Choroid plexus epithelial cell (primary cell): ENCODE measurements around the gene IFT122.

Experiments used
- DNase-seq: peaks from one replicate; pipeline ENCODE4 v3.0.0-alpha.2; 2010; ENCODE audit warnings: low read depth
- H3K4me3 ChIP-seq: 2 replicates; pipeline ENCODE4 v1.5.1; 2011; ENCODE audit warnings: low read depth, mild to moderate bottlenecking, control low read depth, low read length, moderate library complexity
- TF ChIP-seq, protein P1 (sequence below): conservative IDR thresholded peaks from 2 replicates; pipeline ENCODE4 v1.5.1; 2011; ENCODE audit warnings: low read depth, mild to moderate bottlenecking, control low read depth, inconsistent platforms, low read length, moderate library complexity

Gene IFT122

DNA sequence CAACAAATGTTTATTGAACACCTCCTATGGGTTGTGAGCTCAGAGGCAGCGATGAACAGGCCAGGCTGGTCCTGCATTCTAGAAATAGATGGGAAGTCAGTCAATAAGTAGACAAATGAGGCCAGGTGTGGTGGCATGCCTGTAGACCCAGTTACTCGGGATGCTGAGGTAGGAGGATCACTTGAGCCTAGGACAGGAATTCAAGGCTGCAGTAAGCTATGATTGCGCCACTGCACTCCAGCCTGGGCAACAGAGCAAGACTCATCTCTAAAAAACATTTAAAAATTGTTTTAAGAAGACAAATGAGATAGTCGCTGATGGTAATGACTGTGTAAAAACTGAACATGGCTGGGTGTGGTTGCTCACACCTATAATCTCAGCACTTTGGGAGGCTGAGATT lies 84.1 kb downstream of the IFT122 start:
- TF ChIP-seq, protein P1, sequence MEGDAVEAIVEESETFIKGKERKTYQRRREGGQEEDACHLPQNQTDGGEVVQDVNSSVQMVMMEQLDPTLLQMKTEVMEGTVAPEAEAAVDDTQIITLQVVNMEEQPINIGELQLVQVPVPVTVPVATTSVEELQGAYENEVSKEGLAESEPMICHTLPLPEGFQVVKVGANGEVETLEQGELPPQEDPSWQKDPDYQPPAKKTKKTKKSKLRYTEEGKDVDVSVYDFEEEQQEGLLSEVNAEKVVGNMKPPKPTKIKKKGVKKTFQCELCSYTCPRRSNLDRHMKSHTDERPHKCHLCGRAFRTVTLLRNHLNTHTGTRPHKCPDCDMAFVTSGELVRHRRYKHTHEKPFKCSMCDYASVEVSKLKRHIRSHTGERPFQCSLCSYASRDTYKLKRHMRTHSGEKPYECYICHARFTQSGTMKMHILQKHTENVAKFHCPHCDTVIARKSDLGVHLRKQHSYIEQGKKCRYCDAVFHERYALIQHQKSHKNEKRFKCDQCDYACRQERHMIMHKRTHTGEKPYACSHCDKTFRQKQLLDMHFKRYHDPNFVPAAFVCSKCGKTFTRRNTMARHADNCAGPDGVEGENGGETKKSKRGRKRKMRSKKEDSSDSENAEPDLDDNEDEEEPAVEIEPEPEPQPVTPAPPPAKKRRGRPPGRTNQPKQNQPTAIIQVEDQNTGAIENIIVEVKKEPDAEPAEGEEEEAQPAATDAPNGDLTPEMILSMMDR, result no peak
- no peak for DNase-seq
- no peak overlapping the region for H3K4me3 ChIP-seq

DNA sequence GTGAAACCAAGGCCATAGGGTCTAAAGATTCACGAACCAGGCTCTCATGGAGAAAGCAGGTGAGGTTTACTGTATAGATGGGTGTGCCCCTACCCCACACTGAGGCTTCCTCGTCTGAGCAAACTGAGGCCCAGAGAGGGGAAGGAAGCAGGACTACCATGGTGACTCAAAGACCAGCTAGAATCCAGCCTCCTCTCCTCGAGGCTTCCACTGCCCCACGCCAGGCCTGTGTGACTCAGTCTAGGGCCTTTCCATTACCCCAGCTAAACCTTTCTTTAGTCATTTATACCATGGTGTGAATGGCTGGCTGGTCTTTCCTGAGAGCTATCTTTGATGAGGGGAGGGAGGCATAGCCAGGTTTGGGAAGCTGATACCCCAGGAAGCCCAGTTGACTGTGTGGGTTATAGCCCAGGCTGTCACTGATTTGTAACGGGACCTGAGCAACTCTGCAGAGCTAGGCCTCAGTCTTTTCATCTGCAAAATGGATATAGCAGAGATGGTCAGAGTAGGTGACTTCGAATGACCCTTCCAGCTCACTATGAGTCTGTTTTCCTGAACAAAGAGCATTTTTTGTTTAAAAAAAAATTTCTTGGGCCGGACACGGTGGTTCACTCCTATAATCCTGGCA lies 85.4 kb downstream of the IFT122 start:
- H3K4me3 ChIP-seq, result no peak overlapping the region
- peak; percentile 57 for DNase-seq

DNA sequence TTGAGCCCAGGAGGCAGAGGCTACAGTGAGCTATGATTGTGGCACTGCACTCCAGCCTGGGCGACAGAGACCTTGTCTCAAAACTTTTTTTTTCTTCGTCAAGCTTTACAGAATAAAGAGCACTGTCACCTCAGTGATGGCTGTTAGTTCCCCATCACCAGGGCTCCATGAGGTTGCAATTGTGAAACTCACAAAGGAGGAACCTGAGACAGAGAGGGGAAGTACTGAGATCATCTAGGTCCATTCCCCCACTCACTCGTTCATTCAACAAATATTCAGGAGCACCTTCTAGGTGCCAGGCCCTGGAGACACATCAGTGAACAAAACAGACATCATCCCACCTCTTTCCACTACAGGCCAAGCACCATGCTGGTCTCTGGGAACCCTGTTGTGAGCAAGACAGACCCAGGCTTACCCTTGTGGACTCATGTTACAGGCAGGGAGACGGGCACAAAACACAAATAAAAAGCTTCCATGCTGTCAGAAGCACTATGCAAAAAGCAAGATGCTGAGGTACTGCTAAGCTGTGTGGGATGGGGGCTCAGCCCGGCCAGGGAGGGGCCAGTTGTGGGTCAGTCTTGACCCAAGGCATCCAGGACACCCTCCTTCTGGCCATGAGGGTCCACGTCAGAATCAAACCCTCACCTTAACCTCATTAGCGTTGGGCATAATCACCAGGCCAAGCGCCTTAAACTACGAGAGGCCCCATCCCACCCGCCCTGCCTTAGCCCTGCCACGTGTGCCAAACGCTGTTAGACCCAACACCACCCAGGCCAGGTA lies 86.3 kb downstream of the IFT122 start:
- H3K4me3 ChIP-seq, result no peak overlapping the region
- TF ChIP-seq, protein P1, result no peak
- DNase-seq, result peak; percentile 78

More for the DNA sequence above, 85.4 kb downstream of the IFT122 start:
- TF ChIP-seq, protein P1, result no peak

DNA sequence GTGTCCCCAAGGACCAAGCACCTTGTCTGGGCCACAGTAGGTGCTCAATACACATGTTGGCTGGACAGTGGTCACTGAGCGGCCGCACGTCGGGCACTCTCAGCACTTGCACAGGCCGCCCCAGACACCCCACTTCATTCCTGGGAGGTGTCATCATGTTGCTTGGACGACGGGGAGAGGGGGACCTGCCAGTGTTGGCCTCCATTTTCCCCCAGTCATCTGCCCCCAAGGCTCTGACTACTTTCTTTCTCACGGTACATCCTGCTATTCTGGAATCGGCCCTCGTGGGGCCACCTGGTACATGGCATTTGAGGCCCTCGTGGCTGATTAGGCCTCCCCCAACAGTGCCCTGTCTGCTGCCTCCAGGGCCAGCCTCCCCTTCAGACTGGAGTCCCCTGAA lies 87.2 kb downstream of the IFT122 start:
- H3K4me3 ChIP-seq, result no peak overlapping the region
- TF ChIP-seq, protein P1, result no peak
- no peak for DNase-seq

DNA sequence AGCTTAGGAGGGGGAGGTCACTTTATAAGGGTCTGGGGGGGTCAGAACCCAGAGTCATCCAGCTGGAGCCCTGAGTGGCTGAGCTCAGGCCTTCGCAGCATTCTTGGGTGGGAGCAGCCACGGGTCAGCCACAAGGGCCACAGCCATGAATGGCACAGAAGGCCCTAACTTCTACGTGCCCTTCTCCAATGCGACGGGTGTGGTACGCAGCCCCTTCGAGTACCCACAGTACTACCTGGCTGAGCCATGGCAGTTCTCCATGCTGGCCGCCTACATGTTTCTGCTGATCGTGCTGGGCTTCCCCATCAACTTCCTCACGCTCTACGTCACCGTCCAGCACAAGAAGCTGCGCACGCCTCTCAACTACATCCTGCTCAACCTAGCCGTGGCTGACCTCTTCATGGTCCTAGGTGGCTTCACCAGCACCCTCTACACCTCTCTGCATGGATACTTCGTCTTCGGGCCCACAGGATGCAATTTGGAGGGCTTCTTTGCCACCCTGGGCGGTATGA lies 88.6 kb downstream of the IFT122 start, which contains the start of gene RHO:
RHO (plus strand) TSS at position 51 of the 512 bp plus-strand sequence; CDS start at position 146, 95 bp downstream.
- TF ChIP-seq, protein P1, result no peak
- no peak within 1 kb of the TSS for H3K4me3 ChIP-seq
- DNase-seq, result no peak

DNA sequence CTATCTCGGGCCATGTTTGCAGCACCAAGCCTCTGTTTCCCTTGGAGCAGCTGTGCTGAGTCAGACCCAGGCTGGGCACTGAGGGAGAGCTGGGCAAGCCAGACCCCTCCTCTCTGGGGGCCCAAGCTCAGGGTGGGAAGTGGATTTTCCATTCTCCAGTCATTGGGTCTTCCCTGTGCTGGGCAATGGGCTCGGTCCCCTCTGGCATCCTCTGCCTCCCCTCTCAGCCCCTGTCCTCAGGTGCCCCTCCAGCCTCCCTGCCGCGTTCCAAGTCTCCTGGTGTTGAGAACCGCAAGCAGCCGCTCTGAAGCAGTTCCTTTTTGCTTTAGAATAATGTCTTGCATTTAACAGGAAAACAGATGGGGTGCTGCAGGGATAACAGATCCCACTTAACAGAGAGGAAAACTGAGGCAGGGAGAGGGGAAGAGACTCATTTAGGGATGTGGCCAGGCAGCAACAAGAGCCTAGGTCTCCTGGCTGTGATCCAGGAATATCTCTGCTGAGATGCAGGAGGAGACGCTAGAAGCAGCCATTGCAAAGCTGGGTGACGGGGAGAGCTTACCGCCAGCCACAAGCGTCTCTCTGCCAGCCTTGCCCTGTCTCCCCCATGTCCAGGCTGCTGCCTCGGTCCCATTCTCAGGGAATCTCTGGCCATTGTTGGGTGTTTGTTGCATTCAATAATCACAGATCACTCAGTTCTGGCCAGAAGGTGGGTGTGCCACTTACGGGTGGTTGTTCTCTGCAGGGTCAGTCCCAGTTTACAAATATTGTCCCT lies 89.6 kb downstream of the IFT122 start:
- peak; percentile 16 for DNase-seq
- TF ChIP-seq, protein P1, result no peak
- no peak overlapping the region for H3K4me3 ChIP-seq
